ENCODE results near the gene SLN.
"Not testable (repeated sequence)": the region's sequence is repeated elsewhere in the genome, so short reads cannot be mapped to it uniquely, and the experiment has no call there.

SLN gene

GRCh38 chr11:107711861-107712755 is at the start of gene SLN:
Gene SLN (minus strand): TSS chr11:107712056.
- DNase-seq, result no peak

- not testable (repeated sequence) for DNase-seq
Measured at GRCh38 chr11:107758719-107759355, 47.0 kb upstream of the SLN start.

GRCh38 chr11:107757661-107758060 is 45.8 kb upstream of the SLN start:
- no peak for DNase-seq

- peak in 11 of 56 donors; percentile 3 to 38 (median 11) for DNase-seq
Measured at GRCh38 chr11:107756553-107756952, 44.7 kb upstream of the SLN start.

DNA sequence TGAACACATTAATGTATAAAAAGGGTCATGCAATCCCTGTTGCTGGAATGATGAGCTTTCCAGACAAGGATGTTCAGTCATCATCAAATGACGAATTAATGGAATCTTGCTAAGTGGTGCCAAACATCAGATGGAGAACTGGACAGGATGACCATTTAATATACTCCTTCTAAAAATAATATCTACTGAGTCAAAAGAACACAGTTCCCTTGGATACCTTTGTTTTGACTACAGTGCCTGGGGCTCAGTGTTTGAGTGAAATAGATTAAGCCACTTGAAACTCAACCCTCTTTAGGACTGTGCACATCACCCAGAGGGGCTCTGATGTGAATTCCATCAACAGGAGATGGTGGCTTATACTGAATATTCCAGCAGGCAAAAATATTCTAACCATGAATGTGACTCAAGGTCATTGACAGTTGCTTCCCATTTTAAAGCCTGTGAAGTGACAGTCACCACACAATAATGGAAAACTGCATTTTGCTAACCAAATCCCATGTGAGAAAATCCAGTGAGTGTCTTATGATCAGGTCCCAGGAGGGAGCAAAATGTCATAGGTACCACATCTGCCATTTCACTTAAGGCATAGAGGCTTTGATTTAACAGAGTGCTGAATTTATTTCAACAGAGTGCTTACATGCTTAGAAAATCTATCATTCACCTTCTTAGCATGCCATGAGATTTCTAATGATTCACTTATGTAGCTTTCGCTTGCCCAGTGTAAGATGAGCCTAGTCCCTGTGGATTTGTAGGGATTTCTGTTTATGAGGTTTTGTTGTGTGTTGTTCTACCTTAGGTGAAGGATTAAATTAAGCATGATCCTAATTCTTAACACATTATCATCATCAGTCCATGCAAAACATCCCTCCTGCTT is 41.3 kb upstream of the SLN start:
- DNase-seq, result no peak

GRCh38 chr11:107752508-107752907 is 40.7 kb upstream of the SLN start:
- DNase-seq, result no peak

DNA sequence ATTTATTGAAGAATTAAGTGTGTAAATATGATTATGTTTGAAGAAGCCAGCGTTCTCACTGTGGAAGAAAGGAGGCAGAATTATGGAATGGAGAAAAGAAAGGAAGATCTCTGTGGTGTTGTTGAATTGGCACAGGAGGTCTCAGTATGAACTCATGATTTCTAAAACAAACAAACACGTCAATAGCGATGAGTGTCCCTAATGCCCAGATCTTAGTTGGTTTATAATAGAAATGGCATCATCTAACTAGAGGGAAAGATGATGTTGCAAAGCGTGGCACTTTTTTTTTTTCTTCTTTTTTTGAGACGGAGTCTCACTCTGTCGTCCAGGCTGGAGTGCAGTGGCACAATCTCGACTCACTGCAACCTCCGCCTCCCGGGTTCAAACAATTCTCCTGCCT is 39.2 kb upstream of the SLN start:
- DNase-seq, result no peak

GRCh38 chr11:107750313-107750712 is 38.5 kb upstream of the SLN start:
- no peak for DNase-seq

- no peak for DNase-seq
Measured at GRCh38 chr11:107747622-107748021, 35.8 kb upstream of the SLN start.

GRCh38 chr11:107744736-107745135 is 32.9 kb upstream of the SLN start:
- no peak for DNase-seq

DNA sequence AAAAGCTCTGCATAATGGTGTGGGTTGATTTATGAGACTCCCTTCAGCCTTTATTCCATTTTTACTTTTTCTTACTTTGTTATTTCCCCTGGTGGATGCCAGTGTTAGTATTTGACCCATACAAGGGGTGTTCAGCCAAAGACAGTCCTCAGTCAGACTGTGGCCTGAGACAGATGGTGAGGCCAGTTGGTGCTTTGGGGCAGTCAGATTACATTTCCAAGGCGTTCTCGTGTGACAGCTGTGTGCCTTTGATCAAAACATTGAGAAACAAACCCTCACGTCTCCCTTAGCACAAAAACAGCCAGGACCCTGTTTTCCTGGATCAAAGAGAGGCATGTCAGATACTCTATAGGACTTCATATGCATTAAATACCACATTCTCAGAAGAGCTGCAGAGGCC is 31.3 kb upstream of the SLN start:
- no peak for DNase-seq

- DNase-seq, result no peak
Measured at GRCh38 chr11:107741044-107741823, 29.4 kb upstream of the SLN start.

- DNase-seq, result no peak
Measured at GRCh38 chr11:107740271-107740670, 28.4 kb upstream of the SLN start.

DNA sequence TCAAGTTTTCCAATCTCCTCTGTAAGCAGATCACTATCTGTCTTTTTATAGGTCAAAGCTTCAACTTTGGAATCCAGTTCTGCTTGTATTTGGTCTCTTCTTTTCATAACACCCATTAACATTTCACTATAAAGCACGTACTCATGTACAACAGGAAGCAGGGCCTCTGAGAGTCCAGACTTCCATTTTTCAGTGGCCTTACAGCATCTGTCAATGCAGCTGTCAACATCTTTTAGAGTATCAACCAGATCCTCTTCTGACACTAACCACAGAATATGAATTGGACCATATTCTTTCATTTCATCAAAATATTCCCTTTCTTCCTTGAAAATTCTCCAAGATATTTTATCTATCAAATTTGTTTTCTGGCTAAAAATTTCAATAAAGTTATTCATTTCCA is 24.7 kb upstream of the SLN start:
- DNase-seq, result no peak

- DNase-seq, result no peak
Measured at GRCh38 chr11:107733518-107733917, 21.7 kb upstream of the SLN start.

- no peak for DNase-seq
Measured at GRCh38 chr11:107732689-107733051, 20.8 kb upstream of the SLN start.

DNA sequence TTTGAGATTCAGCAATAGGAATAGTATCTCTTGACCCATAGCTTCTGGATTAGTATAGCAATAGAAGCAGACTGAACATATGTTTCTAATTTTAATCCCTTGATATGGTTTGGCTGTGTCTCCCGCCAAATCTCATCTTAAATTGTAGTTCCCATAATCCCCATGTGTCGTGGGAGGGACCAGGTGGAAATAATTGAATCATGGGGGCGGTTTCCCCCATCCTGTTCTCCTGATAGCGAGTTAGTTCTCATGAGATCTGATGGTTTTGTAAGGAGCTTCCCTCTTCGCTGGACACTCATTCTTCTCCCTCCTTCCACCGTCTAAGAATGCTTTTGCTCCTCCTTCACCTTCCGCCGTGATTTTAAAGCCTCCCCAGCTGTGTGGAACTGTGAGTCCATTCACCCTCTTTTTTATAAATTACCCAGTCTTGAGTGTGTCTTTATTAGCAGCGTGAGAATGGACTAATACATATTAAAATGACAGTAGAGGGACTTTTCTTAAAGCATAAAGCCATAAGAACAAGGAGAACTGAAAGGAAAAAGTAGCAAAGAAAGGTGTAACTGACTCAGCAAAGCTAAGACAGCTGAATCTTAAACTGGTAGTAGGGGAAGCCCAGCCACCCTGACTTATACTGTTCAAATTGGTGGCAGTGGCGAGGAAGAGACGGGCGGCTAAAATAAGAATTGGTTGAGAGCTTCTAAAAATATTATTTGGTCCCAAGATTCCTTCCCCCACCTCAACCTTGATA is 20.3 kb upstream of the SLN start:
- no peak for DNase-seq

GRCh38 chr11:107722662-107723061 is 10.8 kb upstream of the SLN start:
- no peak for DNase-seq

DNA sequence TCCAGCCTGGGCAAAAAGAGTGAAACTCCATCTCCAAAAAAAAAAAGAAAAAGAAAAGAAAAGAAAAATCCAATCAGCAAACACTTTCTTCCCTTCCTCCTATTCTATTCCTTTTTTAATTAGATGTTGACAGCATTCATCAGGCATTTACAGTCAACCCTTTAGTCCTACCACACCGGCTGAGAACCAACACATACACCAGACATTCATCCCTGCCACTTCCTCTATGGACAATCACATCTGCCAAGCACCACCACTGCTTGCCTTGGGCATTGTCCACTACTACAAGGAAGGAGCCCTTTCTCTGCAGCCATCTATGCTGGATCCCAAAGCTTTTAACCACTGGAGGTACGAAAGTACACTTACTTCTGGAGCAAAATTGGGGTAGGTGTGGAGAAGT is 9.4 kb upstream of the SLN start:
- no peak for DNase-seq

GRCh38 chr11:107720303-107720774 is 8.5 kb upstream of the SLN start:
- DNase-seq, result no peak
